Activated CD4-positive, alpha-beta T cell treated with anti-CD3 and anti-CD28 coated beads, Interleukin-2, Interleukin-4, amounts not matched to agents 100 ng/mL and 50 ng/mL, durations not matched to agents 16 hours and 8 hours (primary cell): ENCODE data around the gene HYOU1.
"Not testable (repeated sequence)": the region's sequence is repeated elsewhere in the genome, so short reads cannot be mapped to it uniquely, and the experiment has no call there.

Experiments used
- DNase-seq: peaks from one replicate; pipeline ENCODE4 v3.0.0-alpha.2; 2020; ENCODE audit warnings: low spot score

HYOU1 gene

DNA sequence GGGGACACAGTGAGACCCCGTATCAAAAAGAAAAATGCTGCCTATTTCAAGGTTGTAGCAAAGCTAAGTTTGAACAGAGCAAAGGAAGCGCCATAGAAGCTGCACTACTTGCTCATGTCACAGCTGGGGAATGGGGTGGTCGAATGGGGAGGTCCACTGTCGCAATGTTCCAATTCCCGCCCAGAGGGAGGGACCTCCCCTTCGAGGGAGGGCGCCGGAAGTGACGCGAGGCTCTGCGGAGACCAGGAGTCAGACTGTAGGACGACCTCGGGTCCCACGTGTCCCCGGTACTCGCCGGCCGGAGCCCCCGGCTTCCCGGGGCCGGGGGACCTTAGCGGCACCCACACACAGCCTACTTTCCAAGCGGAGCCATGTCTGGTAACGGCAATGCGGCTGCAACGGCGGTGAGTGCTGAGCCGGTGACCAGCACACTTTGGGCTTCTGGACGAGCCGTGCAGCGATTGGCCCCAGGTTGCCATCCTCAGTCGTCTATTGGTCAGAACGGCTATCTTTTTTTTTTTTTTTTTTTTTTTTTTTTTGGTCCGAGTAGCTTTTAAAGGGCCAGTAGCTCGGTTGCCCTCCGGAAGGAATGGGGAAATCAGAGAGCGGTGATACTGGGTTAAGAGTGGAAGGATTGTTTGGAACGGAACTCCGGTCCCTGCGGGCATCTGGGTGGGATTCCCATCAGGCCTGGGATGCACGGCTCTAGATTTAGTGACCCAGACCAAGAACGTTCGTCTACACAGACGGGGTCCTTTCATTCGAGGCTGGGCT, 27.8 kb upstream of the HYOU1 start, which contains the start of gene HMBS:
HMBS (plus strand) TSS at position 219 of the 774 bp plus-strand sequence; CDS start at position 372, 153 bp downstream.
- DNase-seq: peak; percentile 94

DNA sequence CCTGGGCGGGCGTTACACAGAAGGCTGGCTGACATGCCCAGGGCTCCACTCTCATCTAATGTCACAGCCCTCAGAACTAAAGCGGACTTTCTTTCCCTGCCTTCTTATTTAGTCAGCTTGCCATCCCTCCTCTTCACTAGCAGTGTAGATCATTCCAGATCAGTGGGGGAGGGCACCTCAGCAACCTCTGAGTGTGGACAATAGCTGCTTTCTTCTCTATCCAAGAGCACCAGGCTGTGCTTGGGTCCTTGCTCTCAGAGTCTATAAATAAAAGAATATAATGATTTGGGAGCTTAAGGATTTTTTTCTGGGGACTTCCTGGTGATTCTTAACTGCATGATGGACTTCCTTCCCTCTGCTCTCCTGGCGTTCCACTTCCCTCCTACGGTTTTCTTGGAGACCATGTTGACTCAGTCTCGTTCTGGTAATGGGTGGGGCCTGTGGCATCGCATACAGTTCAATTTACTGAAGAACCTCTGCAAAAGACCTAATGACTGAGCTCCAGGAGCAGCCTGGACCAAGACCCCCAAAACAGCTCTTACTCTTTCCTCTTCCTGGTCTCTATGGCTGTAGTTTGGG, 24.8 kb upstream of the HYOU1 start:
- no peak for DNase-seq

DNA sequence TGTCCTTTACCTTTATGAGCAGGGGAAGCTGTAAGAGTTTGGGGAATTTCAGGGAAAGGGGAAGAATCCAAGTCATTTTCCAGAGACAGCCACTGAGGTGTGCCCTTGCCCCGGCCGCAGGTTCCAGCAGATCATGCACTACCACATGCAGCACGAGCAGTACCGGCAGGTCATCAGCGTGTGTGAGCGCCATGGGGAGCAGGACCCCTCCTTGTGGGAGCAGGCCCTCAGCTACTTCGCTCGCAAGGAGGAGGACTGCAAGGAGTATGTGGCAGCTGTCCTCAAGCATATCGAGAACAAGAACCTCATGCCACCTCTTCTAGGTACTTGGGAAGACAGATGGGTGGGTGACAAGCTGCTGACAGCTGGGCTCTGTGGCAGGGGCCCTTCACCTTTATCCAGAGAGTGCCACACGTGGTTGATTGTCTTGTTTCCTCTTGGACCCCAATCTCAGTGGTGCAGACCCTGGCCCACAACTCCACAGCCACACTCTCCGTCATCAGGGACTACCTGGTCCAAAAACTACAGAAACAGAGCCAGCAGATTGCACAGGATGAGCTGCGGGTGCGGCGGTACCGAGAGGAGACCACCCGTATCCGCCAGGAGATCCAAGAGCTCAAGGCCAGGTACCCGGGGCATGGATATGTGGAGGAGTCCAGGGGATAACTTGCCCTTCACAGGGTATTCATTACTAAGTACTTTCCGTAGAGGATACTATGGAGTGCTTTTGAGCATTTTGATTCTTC, 21.8 kb upstream of the HYOU1 start:
- no peak for DNase-seq

DNA sequence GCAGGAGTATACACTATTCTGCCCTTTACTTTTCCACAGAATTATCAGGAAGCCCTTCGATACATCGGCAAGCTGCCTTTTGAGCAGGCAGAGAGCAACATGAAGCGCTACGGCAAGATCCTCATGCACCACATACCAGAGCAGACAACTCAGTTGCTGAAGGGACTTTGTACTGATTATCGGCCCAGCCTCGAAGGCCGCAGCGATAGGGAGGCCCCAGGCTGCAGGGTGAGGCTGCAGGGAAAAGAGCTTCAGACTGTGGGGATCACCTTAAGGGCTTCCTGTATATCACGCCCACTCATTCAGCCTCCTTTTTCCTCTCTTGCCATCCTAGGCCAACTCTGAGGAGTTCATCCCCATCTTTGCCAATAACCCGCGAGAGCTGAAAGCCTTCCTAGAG, 20.8 kb upstream of the HYOU1 start:
- DNase-seq: no peak

DNA sequence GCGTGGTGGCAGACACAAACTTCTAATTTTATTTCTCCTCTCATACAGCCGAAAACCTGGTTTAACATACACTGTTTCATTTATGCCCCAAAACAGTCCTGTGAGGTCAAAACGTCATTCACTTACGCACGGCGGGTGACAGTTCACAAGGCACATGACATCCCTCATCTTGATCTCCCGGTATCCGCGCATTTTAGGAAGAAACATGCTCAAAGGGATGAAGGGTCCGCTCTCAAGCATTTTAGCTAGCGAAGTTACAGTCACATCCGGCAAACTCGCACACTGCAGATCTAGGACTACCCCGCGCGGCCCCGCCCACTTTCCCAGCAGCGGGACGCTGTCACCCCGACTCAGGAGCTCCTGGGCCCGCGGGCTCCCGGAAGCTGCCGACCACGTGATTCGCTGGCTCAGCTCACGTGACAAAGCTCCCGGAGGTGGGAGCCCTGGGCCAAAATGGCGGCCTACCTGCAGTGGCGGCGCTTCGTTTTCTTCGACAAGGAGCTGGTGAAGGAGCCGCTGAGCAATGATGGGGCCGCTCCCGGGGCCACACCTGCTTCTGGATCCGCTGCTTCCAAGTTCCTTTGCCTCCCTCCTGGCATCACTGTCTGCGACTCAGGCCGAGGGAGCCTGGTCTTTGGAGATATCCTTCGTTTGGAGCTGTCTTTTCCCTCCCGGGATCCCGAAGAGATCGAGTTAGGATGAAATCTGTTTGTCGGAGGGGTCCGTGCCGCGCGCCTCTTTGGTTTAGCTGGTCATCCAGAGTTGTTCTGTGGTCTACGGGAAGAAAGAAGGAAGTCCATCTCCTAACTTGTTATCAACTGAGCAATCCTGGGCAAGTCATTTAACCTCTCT, 10.6 kb upstream of the HYOU1 start, which contains the start of gene VPS11:
VPS11 (plus strand) TSS at position 448 of the 852 bp plus-strand sequence; CDS start at position 454, 6 bp downstream.
- peak; percentile 98 for DNase-seq

DNA sequence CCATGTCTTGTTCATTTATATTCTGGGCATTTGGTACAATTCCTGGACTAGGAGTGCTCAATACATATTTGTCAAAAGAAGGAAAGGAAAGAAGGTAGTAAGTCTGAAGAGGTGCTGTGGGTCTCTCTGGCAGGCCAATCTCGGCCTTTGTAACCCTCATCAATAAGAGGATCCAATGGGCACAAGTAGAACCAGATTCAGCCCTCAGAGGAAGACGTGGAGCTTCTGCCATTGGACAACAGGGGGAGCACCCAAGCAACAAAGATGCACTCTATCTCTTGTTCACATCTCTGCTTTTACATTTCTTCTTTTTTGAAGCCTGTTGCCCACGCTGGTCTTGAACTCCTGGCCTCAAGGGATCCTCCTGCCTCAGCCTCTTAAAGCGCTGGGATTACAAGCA, 8.4 kb upstream of the HYOU1 start:
- DNase-seq: peak; percentile 59

DNA sequence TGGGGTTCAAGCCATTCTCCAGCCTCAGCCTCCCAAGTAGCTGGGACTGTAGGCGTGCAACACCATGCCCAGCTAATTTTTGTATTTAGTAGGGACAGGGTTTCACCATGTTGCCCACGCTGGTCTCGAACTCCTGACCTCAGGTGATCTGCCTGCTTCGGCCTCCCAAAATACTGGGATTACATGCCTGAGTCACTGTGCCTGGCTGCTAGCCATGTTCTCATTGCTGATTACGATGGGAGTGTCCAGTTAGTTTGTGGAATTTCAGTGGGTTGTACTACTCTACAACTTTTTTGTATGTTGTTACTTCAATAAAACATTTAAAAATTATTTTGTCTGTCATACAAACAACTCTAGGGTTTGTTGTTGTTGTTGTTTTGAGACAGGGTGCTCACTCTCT, 5.8 kb upstream of the HYOU1 start:
- DNase-seq: no peak

DNA sequence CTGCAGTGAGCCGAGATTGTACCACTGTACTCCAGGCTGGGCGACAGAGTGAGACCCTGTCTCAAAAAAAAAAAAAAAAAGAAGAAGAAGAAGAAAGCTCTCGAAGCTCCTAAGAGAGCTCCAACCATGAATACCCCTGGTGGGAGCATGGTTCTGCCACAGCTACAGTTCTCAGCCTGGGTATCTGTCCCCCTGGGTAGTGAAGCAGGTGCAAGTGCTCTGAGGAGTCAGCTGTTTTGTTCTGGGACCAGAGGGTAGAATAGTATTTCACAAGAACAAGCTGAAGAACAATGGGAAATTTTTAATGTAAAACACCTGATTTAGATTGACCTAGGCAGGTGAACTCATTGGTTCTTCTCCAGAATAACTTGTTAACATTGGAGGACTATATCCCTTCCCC, 4.3 kb upstream of the HYOU1 start:
- DNase-seq: no peak

DNA sequence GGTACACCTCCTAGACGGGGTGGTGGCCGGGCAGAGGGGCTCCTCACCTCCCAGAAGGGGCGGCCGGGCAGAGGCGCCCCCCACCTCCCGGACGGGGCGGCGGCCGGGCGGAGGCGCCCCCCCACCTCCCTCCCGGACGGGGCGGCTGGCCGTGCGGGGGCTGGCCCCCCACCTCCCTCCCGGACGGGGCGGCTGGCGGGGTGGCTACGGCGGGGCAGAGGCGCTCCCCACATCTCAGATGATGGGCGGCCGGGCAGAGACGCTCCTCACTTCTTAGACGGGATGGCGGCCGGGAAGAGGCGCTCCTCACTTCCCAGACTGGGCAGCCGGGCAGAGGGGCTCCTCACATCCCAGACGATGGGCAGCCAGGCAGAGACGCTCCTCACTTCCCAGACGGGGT, 2.1 kb upstream of the HYOU1 start:
- not testable (repeated sequence) for DNase-seq

DNA sequence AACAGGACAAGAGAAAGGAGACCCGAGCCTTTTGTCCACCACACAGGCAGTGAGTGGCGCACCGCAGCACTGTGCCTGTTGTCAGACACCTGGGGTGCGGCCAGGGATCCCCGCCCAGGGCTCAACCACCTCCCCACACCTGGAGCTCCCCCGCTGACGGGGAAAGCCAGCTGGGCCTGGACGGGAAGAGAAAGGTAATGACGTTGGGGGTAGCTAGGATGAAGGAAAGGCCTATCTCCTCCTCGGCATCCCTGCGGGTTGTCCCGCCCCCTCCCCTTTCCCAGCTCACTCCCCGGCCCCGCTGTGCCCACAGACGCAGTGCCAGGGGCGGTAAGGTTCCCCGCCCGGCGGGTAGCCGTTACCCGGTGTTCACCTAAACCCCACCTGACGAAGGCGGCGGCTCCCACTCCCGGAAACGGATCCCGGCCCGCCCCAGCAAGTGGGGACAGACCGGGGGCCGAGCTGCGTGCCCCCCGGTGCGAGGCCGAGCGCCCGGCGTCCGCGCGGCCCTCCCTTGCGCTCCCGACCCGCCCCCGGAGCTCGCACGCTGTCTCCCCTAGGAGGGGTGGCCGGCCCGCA, 495 bp downstream of the HYOU1 start:
- DNase-seq: no peak

DNA sequence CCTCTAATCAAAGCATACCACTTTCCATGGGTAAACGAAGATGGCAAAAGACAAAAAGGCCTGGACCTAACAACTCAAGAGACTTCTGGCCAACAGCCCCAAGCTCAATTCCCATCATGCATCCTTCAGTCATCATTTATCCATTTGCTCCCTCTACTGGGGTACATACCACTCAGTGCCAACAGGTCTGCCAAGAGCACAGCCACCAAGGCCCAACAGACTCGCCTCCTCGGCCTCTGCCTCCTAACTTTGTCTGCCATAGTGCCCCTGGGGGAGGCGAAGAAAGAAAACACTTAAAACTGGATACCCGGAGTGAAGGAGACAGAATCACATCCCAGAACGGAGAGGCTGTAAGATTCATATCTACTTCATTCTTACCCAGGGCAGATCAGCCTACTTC, 1.1 kb downstream of the HYOU1 start:
- DNase-seq: peak; percentile 45

DNA sequence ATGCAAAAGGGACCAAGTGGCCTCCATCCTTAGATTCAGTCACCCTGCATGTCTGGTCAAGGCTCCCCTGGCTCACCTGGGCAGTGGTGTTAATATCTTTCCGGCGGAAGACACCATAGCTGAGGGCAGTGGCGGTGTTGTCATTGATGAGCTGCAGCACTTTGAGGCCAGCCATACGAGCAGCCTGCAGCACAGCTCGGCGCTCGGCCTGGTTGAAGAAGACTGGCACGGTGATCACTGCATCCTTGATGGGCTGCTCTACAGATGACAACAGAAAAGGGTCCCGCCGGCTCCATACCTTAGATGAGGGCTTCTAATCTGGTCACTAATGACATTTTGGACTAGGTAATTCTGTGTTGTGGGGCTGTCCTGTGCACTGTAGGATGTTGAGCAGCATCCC, 2.6 kb downstream of the HYOU1 start:
- no peak for DNase-seq

DNA sequence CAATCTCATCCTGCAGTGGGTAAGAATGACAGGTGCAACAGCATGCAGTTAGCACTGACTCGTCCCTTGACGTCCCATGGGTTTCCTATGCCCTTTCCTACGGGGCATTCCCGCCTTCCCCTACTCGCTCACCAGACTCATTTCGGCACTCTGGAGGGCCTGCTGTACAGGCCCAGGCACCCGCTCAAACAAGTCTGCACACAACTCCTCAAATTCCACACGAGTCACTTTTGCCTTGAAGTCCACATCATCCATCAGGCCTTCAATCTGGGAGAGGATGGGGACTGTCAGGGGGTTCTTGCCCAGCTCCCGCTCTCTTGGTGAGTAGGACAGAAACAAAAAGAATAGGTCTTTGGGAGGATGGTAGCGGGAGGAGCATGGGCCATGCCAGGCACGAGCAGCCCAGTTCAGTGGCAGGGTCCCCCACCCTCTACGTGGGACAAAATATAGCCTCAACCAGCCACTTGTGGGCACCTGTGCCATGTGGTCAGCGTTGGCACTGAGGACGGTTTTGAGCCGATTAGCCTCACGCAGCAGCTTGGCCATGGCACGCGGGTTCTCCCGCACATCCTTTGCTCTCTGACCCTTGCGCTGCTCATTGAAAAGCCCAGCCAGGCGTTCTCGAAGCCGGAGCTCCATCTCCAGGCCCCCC, 4.7 kb downstream of the HYOU1 start:
- no peak for DNase-seq

DNA sequence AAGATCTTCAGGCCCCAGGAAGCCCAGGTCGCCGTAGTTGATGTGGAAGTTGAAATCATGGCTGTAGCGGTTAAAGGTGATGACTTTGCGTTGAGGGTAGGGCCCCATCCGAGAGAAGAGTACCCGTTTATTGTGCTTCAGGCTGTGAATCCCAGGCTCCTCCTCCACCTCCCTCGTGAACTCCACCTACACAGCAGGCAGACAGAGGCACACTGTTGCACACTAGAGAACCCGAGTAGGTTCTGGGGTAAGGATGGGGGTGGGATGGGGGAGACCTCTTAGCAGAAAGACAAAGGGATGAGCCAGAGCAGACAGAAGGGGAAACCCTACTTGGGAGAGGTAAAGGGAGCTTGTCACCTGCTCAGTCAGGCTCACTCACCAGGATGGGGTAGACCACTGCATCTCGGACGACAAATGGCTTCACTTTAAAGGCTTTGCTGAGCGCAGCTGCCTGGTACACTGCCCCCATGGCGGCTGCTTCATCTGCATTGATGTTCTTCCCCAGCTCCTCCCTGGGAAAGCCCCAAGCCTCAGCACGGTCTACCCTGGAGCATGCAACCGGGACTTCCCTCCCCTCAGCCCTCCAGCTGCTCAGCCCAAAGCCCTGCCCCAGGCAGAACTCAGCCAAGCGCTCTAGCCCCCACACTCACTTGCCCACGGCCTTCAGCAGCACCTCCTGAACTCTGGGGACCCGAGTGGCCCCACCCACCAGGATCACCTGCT, 5.4 kb downstream of the HYOU1 start:
- no peak for DNase-seq

DNA sequence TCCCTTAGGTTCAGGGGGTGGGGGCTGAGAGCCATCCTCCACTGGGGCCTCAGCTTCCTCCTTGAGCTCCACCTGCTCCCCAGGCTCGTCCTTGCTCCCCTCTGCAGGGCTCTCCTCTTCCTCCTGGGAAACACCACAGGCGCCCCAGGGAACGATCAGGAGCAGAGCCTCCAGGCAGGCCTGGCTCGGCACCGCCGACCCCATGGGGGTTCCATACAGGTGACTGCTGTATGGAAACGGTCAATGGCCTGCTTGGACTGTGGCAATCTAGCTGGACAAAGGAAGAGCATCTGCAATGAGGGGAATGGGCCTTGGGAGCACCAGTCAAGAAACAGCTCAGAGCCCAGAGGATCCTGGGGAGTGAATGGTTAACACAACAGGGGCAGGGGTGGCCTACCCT, 7.9 kb downstream of the HYOU1 start:
- DNase-seq: no peak

DNA sequence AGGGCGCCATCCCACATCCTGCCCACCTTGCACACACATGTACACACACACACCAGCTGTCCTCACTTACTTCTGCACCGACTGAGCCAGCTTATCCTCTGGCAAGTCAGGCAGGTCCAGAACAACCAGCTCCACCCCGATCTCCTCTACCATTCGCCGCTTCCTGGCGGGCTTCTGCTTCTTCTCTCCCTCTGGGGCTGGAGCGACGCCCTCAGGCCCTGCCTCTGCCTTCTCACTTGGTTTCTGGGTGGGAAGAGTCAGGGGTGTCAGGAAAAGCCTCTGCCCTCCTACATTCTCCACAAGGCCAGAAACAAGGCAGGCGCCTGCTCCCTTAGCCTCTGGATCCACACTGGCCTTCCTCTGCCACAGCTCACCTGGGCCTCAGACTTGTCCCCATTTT, 8.4 kb downstream of the HYOU1 start:
- no peak for DNase-seq

DNA sequence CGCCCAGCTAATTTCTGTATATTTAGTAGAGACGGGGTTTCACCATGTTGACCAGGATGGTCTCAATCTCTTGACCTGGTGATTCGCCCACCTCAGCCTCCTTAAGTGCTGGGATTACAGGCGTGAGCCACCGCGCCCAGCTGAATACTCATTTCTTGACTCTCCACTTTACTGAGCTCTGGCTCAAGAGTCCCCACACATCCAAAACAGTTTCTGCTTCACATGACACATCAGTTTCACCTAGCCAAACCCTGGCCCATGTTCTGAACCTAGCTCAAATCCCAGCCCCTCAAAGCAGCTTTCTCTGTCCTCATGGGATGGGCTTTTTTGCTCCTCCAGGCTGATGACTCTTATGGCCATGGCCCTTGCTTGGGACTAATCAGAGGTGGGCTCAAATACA, 9.8 kb downstream of the HYOU1 start:
- DNase-seq: no peak

DNA sequence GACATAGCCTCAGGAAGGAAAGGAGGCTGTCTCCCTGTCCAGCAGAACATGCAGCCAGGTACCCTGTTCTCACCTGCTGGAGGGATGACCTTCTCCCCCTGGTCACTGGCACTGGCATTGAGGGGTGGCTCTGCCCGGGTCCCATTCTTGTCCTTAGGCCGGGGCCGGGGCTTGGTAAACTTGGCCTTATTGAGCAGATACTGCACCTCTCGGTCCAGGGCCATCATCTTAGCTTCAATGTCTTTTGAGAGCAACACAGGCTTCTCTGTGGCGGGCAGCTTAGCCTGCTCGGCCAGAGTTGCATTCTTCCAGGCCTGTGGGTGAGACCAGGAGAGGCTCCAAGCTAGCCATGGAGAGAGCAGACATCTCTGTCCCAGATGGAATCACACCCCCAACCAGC, 10.5 kb downstream of the HYOU1 start:
- DNase-seq: no peak

DNA sequence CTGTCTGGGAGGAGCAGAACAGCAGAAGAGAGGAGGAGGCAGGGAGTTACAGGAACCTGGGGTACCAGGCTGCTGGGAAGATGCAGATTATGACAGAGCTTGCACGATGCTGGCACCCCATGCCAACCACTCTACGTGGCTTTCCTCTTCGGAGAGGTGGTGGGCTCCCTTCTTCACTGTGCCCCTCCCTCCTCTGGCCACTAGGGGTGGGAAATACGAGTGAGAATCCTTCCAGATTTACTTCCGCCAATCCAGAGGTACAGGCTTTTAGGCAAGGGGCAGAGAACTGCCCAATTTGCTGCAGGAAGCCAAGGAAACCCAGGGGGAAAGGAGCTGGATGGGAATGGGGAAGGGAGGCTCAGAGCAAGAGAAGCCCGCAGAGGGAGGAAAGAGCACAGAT, 12.3 kb downstream of the HYOU1 start:
- no peak for DNase-seq

DNA sequence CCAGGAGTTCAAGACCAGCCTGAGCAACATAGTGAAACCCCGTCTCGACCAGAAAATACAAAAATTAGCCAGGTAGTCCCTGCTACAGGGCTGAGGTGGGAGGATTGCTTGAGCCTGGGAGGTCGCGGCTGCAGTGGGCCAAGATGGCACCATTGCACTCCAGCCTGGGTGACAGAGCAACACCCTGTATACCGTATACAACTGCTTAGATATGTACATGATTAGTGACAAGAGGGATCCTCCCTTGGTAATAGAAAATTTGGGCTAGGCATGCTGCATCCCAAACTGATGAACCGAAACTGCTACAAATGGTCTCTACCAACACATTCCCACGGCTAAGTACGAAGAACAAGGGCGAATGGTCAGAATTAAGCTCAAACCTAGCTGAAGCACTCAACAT, 14.1 kb downstream of the HYOU1 start:
- no peak for DNase-seq
